Astrocyte of the cerebellum (primary cell): ENCODE data around the gene KRTAP9-2.
"Not testable (repeated sequence)": the region's sequence is repeated elsewhere in the genome, so short reads cannot be mapped to it uniquely, and the experiment has no call there.

ENCODE experiments used
- DNase-seq: peaks from one replicate; pipeline ENCODE4 v3.0.0-alpha.2; 2011; ENCODE audit warnings: low read depth
- H3K4me3 ChIP-seq: 2 replicates; pipeline ENCODE4 v1.5.1; 2011; ENCODE audit warnings: mild to moderate bottlenecking, low read depth, low read length, moderate library complexity
- CTCF ChIP-seq: IDR thresholded peaks from 2 replicates; pipeline ENCODE4 v1.5.1; 2012; ENCODE audit warnings: low read length, low read depth, moderate library complexity, mild to moderate bottlenecking; ENCODE audit errors: missing control alignments
- in situ Hi-C: cut with HindIII; loops from 2 replicates; pipeline ENCODE4 v1.10.0; 2017; ENCODE audit warnings: low sequenced_read_pairs

The KRTAP9-2 gene

GRCh38 chr17:41251261-41251660 lies 24.8 kb downstream of the KRTAP9-2 start:
- DNase-seq = no peak
- H3K4me3 ChIP-seq = no peak overlapping the region
- in situ Hi-C loops = no loop called here
- no peak for TF ChIP-seq CTCF

GRCh38 chr17:41254861-41255260 lies 28.4 kb downstream of the KRTAP9-2 start:
- TF ChIP-seq CTCF = no peak
- no peak for DNase-seq
- H3K4me3 ChIP-seq = no peak overlapping the region
- in situ Hi-C loops = no loop called here

GRCh38 chr17:41255381-41256290 lies 29.2 kb downstream of the KRTAP9-2 start, which contains the start of gene KRTAP9-9:
TSS of gene KRTAP9-9 (plus strand) at chr17:41255384.
- H3K4me3 ChIP-seq, in situ Hi-C loops, DNase-seq: not testable (repeated sequence)

- no peak for TF ChIP-seq CTCF
- no peak overlapping the region for H3K4me3 ChIP-seq
- in situ Hi-C loops = no loop called here
- DNase-seq = no peak
These were observed 29.8 kb downstream of the KRTAP9-2 start for GRCh38 chr17:41256291-41256685.

- TF ChIP-seq CTCF = no peak
- in situ Hi-C loops = no loop called here
- no peak for DNase-seq
- no peak overlapping the region for H3K4me3 ChIP-seq
These were observed 32.0 kb downstream of the KRTAP9-2 start for GRCh38 chr17:41258406-41258805.

- H3K4me3 ChIP-seq = no peak overlapping the region
- in situ Hi-C loops = no loop called here
- TF ChIP-seq CTCF = no peak
- no peak for DNase-seq
These were observed 36.8 kb downstream of the KRTAP9-2 start for GRCh38 chr17:41263212-41263611.

- H3K4me3 ChIP-seq = no peak overlapping the region
- no peak for TF ChIP-seq CTCF
- in situ Hi-C loops = no loop called here
- DNase-seq = no peak
These were observed 38.2 kb downstream of the KRTAP9-2 start for GRCh38 chr17:41264599-41264998.
